Left cardiac atrium (tissue), 4 donors: ENCODE measurements around the gene FRMD6. TPM values are rescaled to one million over a fixed set of nuclear protein-coding genes. Genes with fewer than 3 reads are reported as not detected.
A peak's percentile ranks its signal among the peaks of the same experiment; 100 is the strongest.

Source experiments
- ATAC-seq, 2 donors: fragments of 200-7000 bp; cut with Tn5 transposase; one replicate each; pipeline ENCODE4 v1.9.1; 2020; ENCODE audit warnings: mild to moderate bottlenecking in 2 of 2, moderate library complexity in 2 of 2
- DNase-seq: peaks from one replicate; pipeline ENCODE4 v3.0.0-alpha.2; 2020
- intact Hi-C, 2 donors: fragments of 100-400 bp; cut with DNase I; formaldehyde crosslinking; loops; one replicate each; pipeline versions ENCODE4 v1.14.1 to v1.15.1; 2022 to 2023
- total RNA-seq, 2 donors: library from RNA; stranded (reverse); fragmentation: NEBNext Ultra II Directional; extraction: Animal tissue kit (Norgen Biotek cat#: 25700); gene quantifications; one replicate each; pipeline ENCODE4 v1.2.1, GENCODE V29; 2021
- donor health status: DM: no; HTN: yes; CAD: no.
- donor health status: DM: no; HTN: yes; CAD: no; lungs with severe emphysema.
- donor health status: DM: yes; HTN: yes; CAD: no.
- donor health status: Dilated cardiomyopathy.

FRMD6 gene
- total RNA-seq, 2 donors from 2014 or later, result 11.5 to 17.4 TPM

- DNase-seq (no peak), ATAC-seq (no peak)
- intact Hi-C loops, result loop anchor here (10.0 kb wide), 2 partner anchors 117 to 363 kb away; no protein-coding TSS in a partner anchor
Observed at GRCh38 chr14:51657762-51658161, 6.1 kb downstream of the FRMD6 start.

- intact Hi-C loops, result loop anchor here (10.0 kb wide), 2 partner anchors 116 to 364 kb away; no protein-coding TSS in a partner anchor
- no peak for ATAC-seq
- no peak for DNase-seq
Observed at GRCh38 chr14:51658441-51659173, 6.9 kb downstream of the FRMD6 start.

- intact Hi-C loops, result no loop called here
- DNase-seq, result no peak
- ATAC-seq, result no peak
Observed at GRCh38 chr14:51660741-51661140, 9.0 kb downstream of the FRMD6 start.

- no peak for ATAC-seq
- no peak for DNase-seq
- intact Hi-C loops, result no loop called here
Observed at GRCh38 chr14:51661504-51661903, 9.8 kb downstream of the FRMD6 start.

- DNase-seq (no peak), ATAC-seq (no peak)
- intact Hi-C loops, result no loop called here
Observed at GRCh38 chr14:51663783-51664326, 12.1 kb downstream of the FRMD6 start.

GRCh38 chr14:51666070-51666469 lies 14.4 kb downstream of the FRMD6 start:
- no peak for ATAC-seq
- intact Hi-C loops, result no loop called here
- no peak for DNase-seq

GRCh38 chr14:51666826-51667225 lies 15.1 kb downstream of the FRMD6 start:
- DNase-seq (no peak), ATAC-seq (no peak)
- intact Hi-C loops, result no loop called here

- ATAC-seq (no peak), DNase-seq (no peak)
- intact Hi-C loops, result no loop called here
Observed at GRCh38 chr14:51668870-51669269, 17.2 kb downstream of the FRMD6 start.

GRCh38 chr14:51674294-51675002 lies 22.7 kb downstream of the FRMD6 start:
- intact Hi-C loops, result no loop called here
- DNase-seq, result no peak
- no peak for ATAC-seq

GRCh38 chr14:51676549-51676948 lies 24.8 kb downstream of the FRMD6 start:
- DNase-seq (no peak), ATAC-seq (peak in 1 of 2 donors; percentile 18)
- intact Hi-C loops, result no loop called here

- peak in 1 of 2 donors; percentile 55 for ATAC-seq
- no peak for DNase-seq
- intact Hi-C loops, result no loop called here
Observed at GRCh38 chr14:51677266-51677665, 25.6 kb downstream of the FRMD6 start.

GRCh38 chr14:51677738-51678137 lies 26.0 kb downstream of the FRMD6 start:
- DNase-seq (no peak), ATAC-seq (no peak)
- intact Hi-C loops, result no loop called here

GRCh38 chr14:51680031-51680430 lies 28.3 kb downstream of the FRMD6 start:
- no peak for DNase-seq
- intact Hi-C loops, result no loop called here
- no peak for ATAC-seq

GRCh38 chr14:51681411-51681810 lies 29.7 kb downstream of the FRMD6 start:
- DNase-seq (no peak), ATAC-seq (no peak)
- intact Hi-C loops, result no loop called here

- intact Hi-C loops, result no loop called here
- ATAC-seq (no peak), DNase-seq (no peak)
Observed at GRCh38 chr14:51682411-51682810, 30.7 kb downstream of the FRMD6 start.

GRCh38 chr14:51684760-51685159 lies 33.0 kb downstream of the FRMD6 start:
- intact Hi-C loops, result no loop called here
- no peak for DNase-seq
- ATAC-seq, result no peak

- DNase-seq (no peak), ATAC-seq (no peak)
- intact Hi-C loops, result no loop called here
Observed at GRCh38 chr14:51691176-51691575, 39.5 kb downstream of the FRMD6 start.

- intact Hi-C loops, result no loop called here
- ATAC-seq, result no peak
- no peak for DNase-seq
Observed at GRCh38 chr14:51692646-51693045, 40.9 kb downstream of the FRMD6 start.

- intact Hi-C loops, result no loop called here
- no peak for ATAC-seq
- no peak for DNase-seq
Observed at GRCh38 chr14:51697848-51698247, 46.1 kb downstream of the FRMD6 start.

GRCh38 chr14:51701951-51702350 lies 50.2 kb downstream of the FRMD6 start:
- intact Hi-C loops, result no loop called here
- DNase-seq (no peak), ATAC-seq (no peak)

- intact Hi-C loops, result no loop called here
- ATAC-seq, result no peak
- DNase-seq, result no peak
Observed at GRCh38 chr14:51703787-51704186, 52.1 kb downstream of the FRMD6 start.
